Esophagus muscularis mucosa (tissue), 4 donors: ENCODE results near the gene CROCC2.

ENCODE experiments used
- EP300 ChIP-seq: sonication (generic); formaldehyde crosslinking; IDR thresholded peaks from one replicate; pipeline ENCODE4 v1.6.1; 2017; ENCODE audit warnings: antibody characterized with exemption
- POLR2A ChIP-seq: fragments of 450-650 bp; IDR thresholded peaks from one replicate; pipeline ENCODE4 v1.6.1; 2017; ENCODE audit warnings: antibody characterized with exemption, moderate library complexity, mild to moderate bottlenecking, low read depth
- POLR2AphosphoS5 ChIP-seq, 2 donors: sonication (generic); formaldehyde crosslinking; IDR thresholded peaks; one replicate each; pipeline ENCODE4 v1.6.1; 2017; ENCODE audit warnings: antibody characterized with exemption in 2 of 2
- TF ChIP-seq, protein P1 (sequence below), 3 experiments: fragments of 200-600 bp in 2 of 3; fragments of 450-650 bp in 1 of 3; sonication (generic) in 2 of 3; IDR thresholded peaks; one replicate each; pipeline ENCODE4 v1.5.1; 2017 to 2019; ENCODE audit warnings: antibody characterized with exemption in 3 of 3, mild to moderate bottlenecking in 2 of 3, moderate library complexity in 1 of 3

DNA sequence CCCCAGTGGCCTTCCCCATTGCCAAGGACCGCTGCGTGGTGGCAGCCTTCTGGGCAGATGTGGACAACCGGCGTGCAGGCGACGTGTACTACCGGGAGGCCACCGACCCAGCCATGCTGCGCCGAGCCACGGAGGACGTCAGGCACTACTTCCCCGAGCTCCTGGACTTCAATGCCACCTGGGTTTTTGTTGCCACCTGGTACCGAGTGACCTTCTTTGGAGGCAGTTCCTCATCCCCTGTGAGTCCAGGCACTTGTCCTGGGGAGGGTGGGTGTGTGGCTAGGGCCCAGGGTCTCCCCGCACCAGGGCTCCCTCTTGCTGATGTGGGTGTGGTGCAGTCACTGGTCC is 124.2 kb downstream of the CROCC2 start:
- TF ChIP-seq, protein P1, sequence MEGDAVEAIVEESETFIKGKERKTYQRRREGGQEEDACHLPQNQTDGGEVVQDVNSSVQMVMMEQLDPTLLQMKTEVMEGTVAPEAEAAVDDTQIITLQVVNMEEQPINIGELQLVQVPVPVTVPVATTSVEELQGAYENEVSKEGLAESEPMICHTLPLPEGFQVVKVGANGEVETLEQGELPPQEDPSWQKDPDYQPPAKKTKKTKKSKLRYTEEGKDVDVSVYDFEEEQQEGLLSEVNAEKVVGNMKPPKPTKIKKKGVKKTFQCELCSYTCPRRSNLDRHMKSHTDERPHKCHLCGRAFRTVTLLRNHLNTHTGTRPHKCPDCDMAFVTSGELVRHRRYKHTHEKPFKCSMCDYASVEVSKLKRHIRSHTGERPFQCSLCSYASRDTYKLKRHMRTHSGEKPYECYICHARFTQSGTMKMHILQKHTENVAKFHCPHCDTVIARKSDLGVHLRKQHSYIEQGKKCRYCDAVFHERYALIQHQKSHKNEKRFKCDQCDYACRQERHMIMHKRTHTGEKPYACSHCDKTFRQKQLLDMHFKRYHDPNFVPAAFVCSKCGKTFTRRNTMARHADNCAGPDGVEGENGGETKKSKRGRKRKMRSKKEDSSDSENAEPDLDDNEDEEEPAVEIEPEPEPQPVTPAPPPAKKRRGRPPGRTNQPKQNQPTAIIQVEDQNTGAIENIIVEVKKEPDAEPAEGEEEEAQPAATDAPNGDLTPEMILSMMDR (IDR thresholded peaks at IDR 0.05) = no peak
- no peak for TF ChIP-seq POLR2AphosphoS5 (IDR thresholded peaks at IDR 0.05)
- TF ChIP-seq EP300 = no peak
- TF ChIP-seq POLR2A = no peak
